GM18498 (cell line): Measurements from ENCODE around the gene NEMP2.
A peak's percentile ranks its signal among the peaks of the same experiment; 100 is the strongest.

Experiments
- ATAC-seq: cut with Tn5 transposase; IDR thresholded peaks from one replicate; pipeline ENCODE4 v1.9.1; 2021; ENCODE audit warnings: mild to moderate bottlenecking, moderate library complexity; ENCODE audit not compliant: unreplicated experiment

The NEMP2 gene

GRCh38 chr2:190561094-190561493, 26.6 kb upstream of the NEMP2 start:
- no peak for ATAC-seq

DNA sequence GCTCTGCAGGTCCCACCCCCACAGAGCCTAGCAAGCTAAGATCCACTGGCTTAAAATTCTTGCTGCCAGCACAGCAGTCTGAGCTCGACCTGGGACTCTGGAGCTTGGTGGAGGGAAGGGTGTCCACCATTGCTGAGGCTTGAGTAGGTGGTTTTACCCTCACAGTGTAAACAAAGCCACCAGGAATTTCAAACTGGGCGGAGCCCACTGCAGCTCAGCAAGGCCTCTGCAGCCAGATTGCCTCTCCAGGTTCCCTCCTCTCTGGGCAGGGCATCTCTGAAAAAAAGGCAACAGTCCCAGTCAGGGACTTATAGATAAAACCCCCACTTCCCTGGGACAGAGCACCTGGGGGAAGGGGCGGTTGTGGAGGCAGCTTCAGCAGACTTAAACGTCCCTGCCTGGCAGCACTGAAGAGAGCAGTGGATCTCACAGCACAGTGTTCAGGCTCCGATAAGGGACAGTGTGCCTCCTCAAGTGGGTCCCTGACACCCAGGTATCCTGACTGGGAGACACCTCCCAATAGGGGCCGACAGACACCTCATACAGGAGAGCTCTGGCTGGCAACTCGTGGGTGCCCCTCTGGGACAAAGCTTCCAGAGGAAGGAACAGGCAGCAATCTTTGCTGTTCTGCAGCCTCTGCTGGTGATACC, 20.0 kb upstream of the NEMP2 start:
- ATAC-seq = no peak

DNA sequence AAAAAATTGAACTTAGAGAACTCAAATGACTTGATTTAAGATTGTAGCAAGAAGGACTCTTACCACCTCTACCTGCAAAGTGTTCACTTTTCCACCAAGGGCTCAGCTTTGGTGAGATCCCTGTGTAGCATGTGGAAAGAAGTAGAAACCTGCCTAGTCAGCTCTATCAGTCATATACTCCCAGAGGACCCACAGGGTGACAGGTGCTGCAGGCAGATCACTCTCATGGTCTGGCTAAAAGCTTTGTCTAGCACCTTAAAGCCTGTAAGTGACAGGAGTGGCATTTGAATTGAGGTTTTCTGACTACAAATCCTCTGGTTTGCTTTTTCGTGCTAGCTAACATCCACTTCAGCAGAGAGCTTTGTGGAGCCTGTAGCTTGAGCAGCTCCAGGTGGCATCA, 18.7 kb upstream of the NEMP2 start:
- no peak for ATAC-seq

GRCh38 chr2:190551928-190552327, 17.4 kb upstream of the NEMP2 start:
- peak; percentile 51 for ATAC-seq

- no peak for ATAC-seq
Measured at GRCh38 chr2:190550137-190550536, 15.6 kb upstream of the NEMP2 start.

DNA sequence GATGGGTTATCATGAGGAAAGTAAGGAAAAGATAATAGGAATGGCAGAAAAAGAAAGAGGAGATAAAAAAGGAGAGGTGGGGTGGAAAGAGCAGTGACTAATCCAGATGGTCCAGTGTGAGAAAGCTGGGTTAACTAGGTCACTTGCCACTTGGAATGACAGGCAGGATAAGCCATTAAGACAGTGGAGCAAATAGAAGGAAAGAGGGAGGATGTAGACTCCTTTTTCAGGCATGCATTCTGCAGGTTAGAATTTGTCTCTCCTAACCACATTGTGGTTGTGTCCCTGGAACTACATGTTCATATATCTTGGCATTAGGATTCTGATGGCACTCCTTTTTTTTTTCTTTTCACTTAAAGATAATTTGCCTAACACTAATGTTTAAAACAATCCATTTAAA, 13.4 kb upstream of the NEMP2 start:
- no peak for ATAC-seq

GRCh38 chr2:190546734-190547133, 12.2 kb upstream of the NEMP2 start:
- ATAC-seq = no peak

DNA sequence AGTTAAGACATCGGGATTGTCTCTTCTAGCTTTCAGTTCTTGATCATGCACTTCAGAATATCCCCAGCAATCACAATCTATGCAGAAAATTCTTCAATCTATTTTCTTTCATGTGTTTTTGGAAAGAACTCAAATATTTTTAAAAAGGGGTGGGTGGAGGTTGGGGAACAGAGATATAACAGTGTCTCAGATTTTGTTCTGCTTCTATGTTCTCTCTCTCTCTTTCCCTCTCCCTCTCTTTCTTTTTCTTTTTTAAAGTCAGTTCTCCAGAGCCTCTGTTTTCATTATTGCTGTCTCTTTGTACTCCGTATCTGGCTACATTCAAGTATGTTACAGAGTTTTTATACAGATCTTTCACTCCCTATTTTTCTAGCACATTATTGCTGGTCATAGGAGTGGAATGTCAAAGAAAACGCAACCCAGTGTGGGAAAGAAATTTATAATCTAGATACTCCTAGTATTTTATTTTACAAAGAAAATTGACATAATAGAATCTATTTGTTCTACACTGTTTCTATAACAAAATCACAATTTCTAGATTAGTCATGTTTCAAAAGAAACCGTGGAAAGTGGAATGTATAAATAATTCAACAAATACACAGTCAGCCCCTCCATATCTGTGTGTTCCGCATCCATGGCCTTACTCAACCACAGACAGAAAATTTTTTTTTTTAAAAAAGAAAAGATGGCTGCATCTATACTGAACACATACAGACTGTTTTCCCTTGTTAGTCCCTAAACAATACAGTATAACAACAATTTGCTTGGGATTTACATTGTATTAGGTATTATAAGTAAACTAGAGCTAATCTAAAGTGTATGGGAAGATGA, 11.2 kb upstream of the NEMP2 start:
- no peak for ATAC-seq

DNA sequence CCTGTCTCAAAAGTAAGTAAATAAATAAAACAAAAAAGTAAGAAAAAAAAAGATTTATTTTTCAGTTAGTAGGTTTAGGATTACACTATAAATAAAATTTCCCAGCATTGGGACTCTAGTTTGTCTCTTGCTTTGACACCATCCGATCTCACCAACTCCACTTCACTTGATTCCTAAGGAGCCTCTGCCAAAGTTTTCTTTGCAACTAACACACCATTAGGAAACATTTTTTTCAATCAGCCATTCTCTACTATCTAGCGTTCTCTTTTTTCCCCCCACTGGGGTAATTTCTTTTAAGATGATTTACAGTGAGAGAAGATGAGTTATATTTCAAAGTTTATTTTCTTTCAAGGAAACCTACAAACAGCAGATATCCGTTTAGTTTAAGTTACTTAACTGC, 10.6 kb upstream of the NEMP2 start:
- no peak for ATAC-seq

DNA sequence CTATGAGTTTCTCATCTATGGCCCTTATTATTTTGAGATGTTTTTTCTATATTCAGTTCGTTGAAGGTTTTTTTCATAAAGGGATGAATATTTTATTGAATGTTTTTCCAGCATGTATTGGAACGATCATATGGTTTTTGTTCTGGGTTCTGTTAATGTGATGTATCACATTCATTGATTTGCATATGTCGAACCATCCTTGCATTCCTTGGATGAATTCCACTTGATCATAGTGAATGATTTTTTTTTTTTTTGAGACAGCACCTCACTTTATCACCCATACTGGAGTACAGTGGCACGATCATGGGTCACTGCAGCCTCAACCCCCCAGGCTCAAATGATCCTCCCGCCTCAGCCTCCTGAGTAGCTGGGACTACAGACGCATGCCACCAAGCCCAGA, 5.5 kb upstream of the NEMP2 start:
- no peak for ATAC-seq

DNA sequence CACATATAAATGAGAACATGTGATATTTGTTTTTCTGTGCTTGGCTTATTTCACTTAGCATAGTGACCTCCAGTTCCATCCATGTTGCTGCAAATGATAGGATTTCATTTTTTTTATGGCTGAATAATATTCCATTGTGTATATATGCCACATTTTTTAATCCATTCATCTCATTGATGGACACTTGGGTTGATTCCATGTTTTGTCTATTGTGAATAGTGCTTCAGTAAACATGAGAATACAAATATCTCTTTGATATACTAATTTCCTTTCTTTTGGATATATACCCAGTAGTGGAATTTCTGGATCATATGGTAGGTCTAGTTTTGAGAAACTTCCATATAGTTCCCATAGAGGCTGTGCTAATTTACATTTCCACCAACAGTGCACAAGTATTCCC, 3.7 kb upstream of the NEMP2 start:
- no peak for ATAC-seq

DNA sequence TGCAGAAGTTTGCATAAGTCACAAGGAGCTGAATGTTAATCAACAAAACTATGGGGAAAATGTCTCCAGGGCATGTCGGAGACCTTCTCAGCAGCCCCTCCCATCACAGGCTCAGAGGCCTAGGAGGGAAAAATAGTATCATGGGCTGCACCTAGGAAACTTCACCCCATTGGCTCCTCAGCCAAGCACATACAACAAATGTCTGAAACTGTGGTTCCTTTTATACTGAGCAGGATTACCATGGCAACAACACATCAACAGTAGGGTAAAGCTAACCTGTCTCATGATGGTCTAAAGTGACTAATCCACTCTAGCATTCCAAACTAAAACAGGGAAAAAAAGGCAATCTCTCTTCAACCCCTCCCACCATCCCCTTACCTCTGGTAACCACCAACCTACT, 3.2 kb upstream of the NEMP2 start:
- ATAC-seq = no peak

- no peak for ATAC-seq
Measured at GRCh38 chr2:190535586-190535985, 1.1 kb upstream of the NEMP2 start.

- no peak for ATAC-seq
Measured at GRCh38 chr2:190535121-190535439, 558 bp upstream of the NEMP2 start.

GRCh38 chr2:190533968-190534309, 583 bp downstream of the NEMP2 start:
- ATAC-seq = peak; percentile 27

DNA sequence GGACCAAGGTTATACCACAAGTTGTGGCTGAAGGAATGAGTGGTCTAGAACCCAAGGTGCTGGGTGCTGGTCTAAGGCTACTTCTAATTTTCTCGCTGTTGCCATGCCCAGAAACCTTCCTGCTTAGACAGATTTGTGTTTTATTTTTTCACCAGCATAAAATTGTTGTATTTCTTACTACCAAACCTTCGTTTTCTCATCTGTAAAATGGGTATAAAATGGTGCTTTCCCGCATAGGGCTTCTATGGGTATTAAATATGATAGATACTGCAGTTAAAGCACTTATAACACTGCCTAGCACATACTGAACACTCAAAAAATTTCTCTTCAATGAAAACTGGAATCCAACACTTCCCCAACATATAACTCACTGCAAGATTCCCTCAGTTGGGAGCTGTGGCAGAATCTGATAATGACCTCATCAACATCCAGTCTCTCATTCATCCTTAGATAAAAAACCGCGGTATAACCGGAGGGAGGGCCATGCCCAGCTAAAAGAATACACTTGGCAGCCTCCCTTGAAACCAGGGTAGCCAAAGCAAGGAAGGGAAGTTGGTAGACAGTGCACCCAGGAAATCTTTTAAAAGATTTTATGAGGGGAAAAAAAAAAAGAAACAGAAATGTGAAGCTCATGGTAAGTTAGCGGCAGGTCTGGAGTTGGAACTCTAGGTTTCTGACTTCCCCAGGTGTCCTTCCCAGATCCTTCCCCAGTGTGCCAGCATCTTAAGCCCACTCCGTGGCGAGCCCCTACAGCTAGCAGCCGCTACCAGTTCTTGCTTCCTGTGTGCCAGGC, 1.2 kb downstream of the NEMP2 start:
- ATAC-seq = no peak

- no peak for ATAC-seq
Measured at GRCh38 chr2:190532581-190532980, 1.9 kb downstream of the NEMP2 start.

GRCh38 chr2:190530248-190530900, 4.1 kb downstream of the NEMP2 start:
- ATAC-seq = no peak

DNA sequence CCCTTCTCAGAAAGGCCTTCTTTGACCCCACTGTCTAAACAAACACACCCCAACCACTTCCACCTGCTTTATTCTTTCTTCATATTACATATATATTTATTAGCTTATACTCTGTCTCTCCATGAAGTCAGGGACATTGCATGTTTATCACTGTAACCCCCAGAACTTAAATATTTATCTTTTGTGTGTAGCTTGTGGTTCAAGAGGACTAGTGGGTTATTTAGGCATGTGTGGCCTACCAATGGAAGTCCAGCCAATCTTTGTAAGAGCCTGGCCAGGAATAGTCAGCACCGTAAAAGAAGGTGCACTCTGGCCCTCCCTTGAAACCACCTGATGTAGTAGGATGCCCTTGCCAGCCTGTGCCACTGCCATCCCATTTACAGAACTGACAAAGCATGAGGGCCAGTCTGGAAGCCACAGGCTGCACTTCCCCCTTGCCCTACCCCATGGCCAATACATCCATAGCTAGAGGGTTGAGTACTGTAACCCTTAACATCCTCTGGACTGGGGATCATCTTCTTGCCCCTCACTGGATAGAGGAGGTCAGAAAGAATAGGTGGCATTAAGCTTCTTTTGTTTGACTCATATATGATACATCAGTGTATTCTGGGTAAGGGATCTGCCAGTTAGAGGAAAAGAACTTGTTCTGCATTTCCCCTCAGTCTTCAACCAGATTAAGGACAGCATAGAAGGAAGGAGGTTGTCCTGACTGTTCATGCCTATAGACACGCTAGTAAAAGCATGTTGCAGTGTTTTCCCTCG, 4.9 kb downstream of the NEMP2 start:
- ATAC-seq = no peak

DNA sequence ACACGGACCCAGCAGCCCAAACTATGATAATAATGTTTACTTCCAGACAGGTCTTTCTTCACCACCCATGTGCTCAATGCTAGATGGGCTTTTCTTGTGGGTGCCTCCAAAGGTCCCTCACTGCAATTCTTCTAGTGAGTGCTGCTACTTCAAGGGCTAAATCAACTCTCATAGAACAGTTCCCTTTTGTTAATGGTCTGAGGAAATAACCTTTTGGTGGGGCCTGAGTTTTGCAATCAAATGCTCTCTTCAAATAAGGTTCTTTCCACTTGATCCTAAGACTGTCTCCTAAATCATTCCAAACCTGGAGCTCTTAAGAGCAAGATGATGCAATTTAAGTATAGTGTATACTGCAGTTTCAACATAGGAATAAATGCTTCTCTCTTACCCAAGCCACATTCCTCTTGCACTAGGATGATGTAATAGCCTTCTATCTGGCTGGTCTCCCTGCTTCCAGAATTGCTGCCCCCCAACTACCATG, 6.0 kb downstream of the NEMP2 start:
- ATAC-seq = no peak

DNA sequence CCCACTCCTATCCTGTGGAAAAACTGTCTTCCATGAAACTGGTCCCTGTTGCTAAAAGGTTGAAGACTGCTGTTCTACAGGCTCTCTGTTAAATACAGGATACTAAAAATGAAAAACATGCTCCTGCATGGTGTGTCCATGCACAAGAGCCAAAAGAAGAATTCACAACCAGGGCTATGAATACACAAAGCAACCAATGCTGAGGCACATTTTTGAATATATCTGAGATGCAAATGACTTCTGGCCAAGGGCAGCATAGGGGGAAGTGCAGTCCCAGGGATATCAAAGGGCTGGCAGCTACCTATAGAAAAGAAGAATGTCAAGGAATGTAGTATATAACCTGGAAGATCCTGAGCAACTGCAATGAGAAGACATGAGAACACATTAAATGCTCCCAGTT, 6.6 kb downstream of the NEMP2 start:
- ATAC-seq = no peak
